SH-SY5Y (cell line): ENCODE data around the gene KRTAP9-7.

Experiments used
- GATA2 ChIP-seq: IDR thresholded peaks from 2 replicates; pipeline ENCODE4 v1.6.1; 2011; ENCODE audit warnings: mild to moderate bottlenecking, low read depth, low read length
- GATA3 ChIP-seq: IDR thresholded peaks from 2 replicates; pipeline ENCODE4 v1.6.1; 2011; ENCODE audit warnings: low read depth, mild to moderate bottlenecking, low read length, moderate library complexity

DNA sequence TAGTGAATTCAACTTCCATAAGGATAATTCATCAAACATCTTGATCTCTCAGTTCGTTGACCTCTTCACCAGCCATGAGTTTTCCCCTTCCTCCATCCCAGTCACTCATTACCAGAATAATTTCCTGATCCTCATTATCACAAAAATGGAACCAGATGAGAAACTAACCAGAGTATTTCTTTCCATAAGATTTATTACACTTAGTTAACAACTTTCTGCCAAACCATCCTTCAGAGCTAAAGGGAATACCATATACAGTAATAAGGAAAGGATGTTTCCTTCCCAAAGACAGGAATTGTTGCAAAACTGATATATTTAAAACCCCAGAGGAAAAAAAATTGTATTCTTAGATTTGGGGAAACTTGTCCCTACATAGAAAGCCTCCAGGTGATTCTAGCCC, 18.5 kb downstream of the KRTAP9-7 start:
- no peak for TF ChIP-seq GATA2
- no peak for TF ChIP-seq GATA3
